Thoracic aorta (tissue), 2 donors: ENCODE data around the gene KLHL15. TPM values are rescaled to one million over a fixed set of nuclear protein-coding genes. Genes with fewer than 3 reads are reported as not detected.

ENCODE experiments used
- ATAC-seq: fragments of 150-250 bp; one replicate; pipeline ENCODE4 v1.8.0; 2017; ENCODE audit warnings: low read depth; ENCODE audit not compliant: insufficient number of reproducible peaks, low FRiP score
- DNase-seq: peaks from one replicate; pipeline ENCODE4 v3.0.0-alpha.2; 2020; ENCODE audit warnings: low spot score
- H3K27ac ChIP-seq, 2 donors: fragments of 200-600 bp; sonication (generic); 1 replicate in 1 of 2; 2 replicates in 1 of 2; pipeline ENCODE4 v1.5.1; 2016; ENCODE audit warnings: mild to moderate bottlenecking in 2 of 2, moderate library complexity in 2 of 2
- H3K27me3 ChIP-seq: fragments of 200-600 bp; sonication (generic); replicated peaks from 2 replicates; pipeline ENCODE4 v1.6.0; 2016; ENCODE audit warnings: mild to moderate bottlenecking; ENCODE audit not compliant: insufficient read depth
- H3K36me3 ChIP-seq: fragments of 200-600 bp; sonication (generic); one replicate; pipeline ENCODE4 v1.5.1; 2016
- H3K4me1 ChIP-seq, 2 donors: fragments of 200-600 bp; sonication (generic); 1 replicate in 1 of 2; 2 replicates in 1 of 2; pipeline versions ENCODE4 v1.5.1 to v1.6.0; 2016; ENCODE audit warnings: low read depth in 2 of 2, mild to moderate bottlenecking in 1 of 2; ENCODE audit not compliant: control insufficient read depth in 1 of 2
- H3K4me3 ChIP-seq: fragments of 200-600 bp; sonication (generic); 2 replicates; pipeline ENCODE4 v1.5.1; 2016; ENCODE audit warnings: mild to moderate bottlenecking
- H3K9me3 ChIP-seq: fragments of 200-600 bp; sonication (generic); 2 replicates; pipeline ENCODE4 v1.5.1; 2016
- total RNA-seq, 2 donors: library from RNA; depleted of rRNA; stranded (reverse); fragments of >200 nt; gene quantifications; one replicate each; pipeline versions ENCODE4 v1.1.0 to v1.2.3, GENCODE V29; 2016
- TF ChIP-seq, protein P1 (sequence below): fragments of 200-600 bp; sonication (generic); IDR thresholded peaks from one replicate; pipeline ENCODE4 v1.5.1; 2019; ENCODE audit warnings: antibody characterized with exemption

KLHL15 gene
- total RNA-seq, 2 donors from 2014 or later: 4.7 to 13.1 TPM

DNA sequence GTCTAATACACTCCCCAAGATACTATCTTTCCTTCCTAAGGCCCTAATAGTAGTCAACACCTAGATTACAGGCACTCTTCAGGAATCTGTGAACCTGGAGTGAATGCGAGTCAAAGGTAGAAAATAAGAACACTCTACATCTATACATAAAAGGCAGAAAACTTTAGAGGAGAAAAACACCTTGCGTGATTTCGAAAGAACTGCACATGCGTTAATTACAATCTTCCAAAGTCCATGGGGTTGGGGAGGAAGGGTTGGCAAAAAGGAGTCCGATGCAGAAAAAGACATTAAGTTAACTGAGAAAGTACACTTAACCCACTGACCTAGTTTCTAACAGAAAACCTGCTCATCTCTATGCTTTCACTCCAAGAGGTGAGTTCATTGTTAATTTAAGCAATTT, 27.3 kb downstream of the KLHL15 start:
- Histone ChIP-seq H3K36me3 (no peaks in the 10 kb centered on the region), H3K4me3 (no peak overlapping the region), H3K27me3 (no peaks in the 10 kb centered on the region), H3K9me3 (no peaks in the 10 kb centered on the region), H3K4me1 (no peaks in the 10 kb centered on the region), H3K27ac (no peak overlapping the region)
- TF ChIP-seq, protein P1, sequence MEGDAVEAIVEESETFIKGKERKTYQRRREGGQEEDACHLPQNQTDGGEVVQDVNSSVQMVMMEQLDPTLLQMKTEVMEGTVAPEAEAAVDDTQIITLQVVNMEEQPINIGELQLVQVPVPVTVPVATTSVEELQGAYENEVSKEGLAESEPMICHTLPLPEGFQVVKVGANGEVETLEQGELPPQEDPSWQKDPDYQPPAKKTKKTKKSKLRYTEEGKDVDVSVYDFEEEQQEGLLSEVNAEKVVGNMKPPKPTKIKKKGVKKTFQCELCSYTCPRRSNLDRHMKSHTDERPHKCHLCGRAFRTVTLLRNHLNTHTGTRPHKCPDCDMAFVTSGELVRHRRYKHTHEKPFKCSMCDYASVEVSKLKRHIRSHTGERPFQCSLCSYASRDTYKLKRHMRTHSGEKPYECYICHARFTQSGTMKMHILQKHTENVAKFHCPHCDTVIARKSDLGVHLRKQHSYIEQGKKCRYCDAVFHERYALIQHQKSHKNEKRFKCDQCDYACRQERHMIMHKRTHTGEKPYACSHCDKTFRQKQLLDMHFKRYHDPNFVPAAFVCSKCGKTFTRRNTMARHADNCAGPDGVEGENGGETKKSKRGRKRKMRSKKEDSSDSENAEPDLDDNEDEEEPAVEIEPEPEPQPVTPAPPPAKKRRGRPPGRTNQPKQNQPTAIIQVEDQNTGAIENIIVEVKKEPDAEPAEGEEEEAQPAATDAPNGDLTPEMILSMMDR: no peak
- ATAC-seq: no peak
- no peak for DNase-seq

DNA sequence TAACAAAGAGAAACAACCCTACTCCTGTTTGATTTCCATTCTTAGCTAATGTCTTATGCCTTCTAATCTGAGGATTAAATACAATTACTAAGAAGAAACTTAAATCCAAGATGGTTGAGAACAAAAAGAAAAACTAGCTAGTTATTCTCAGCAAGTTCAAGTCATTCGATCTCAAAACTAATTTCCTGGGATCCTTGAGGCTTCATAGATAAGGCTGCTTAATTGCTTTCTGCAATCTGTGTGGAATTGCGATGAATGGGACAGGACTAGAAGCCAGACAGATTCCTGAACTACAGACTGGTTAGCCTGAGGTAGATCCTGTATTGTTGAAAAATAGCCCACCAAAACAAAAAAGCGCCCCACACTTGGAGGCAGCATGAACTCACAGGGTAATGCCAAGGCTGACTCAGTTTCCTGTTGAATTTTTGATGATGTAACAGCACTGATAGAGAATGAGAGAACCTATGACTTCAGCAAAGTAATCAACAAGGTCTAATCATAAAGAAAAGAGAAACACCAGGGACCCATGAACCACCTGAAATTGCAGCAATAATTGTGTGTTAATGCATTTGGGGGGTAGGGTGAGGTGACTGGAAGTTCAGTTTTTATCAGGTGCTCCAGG, 33.9 kb downstream of the KLHL15 start:
- TF ChIP-seq, protein P1: no peak
- DNase-seq (no peak), ATAC-seq (no peak)
- no peaks in the 10 kb centered on the region for H3K36me3 ChIP-seq
- no peaks in the 10 kb centered on the region for H3K4me1 ChIP-seq
- H3K4me3 ChIP-seq: no peak overlapping the region
- no peaks in the 10 kb centered on the region for H3K9me3 ChIP-seq
- no peaks in the 10 kb centered on the region for H3K27me3 ChIP-seq
- H3K27ac ChIP-seq: no peak overlapping the region

DNA sequence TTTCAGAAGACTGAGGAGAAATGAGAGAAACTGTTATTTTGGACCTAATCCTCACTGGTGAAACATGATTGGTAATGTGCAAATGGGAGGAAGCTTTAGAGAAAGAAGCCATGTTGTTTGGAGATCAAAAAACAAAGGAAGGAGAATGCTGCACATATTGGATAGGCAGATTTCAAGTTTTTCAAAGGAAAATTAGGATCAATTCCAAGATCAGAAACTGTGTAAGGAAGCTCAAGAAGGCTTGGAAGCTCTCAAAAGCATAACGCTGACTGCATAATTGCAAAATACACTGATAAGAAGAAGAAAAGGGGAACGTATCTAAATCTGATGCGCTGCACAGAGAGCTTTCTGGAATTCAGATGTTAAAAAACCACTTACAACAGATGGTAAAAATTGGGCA, 34.6 kb downstream of the KLHL15 start:
- Histone ChIP-seq H3K27ac (no peak overlapping the region), H3K4me3 (no peak overlapping the region), H3K36me3 (no peaks in the 10 kb centered on the region), H3K9me3 (no peaks in the 10 kb centered on the region), H3K4me1 (no peaks in the 10 kb centered on the region), H3K27me3 (no peaks in the 10 kb centered on the region)
- TF ChIP-seq, protein P1: no peak
- DNase-seq: no peak
- ATAC-seq: no peak

DNA sequence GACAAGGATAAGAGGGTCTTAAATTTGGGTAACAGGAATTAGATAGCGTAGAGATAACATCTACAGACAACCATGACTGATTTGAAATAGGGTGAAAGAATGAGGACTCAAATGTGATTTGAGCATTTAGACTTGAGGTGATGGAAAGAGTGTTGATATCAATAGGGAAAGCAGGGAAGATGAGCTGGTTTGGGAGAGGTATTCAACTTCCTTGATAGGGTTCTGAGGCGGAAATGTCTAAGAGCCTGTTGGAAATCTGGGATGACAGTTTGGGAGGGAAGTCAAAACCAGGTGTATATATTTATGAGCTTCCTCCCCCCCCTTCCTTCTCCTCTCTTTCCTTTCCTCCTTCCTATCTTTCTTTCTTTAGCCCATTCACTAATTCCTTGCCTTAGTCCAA, 36.5 kb downstream of the KLHL15 start:
- no peak for ATAC-seq
- Histone ChIP-seq H3K4me3 (no peak overlapping the region), H3K4me1 (no peaks in the 10 kb centered on the region), H3K36me3 (no peaks in the 10 kb centered on the region), H3K9me3 (no peaks in the 10 kb centered on the region), H3K27me3 (no peaks in the 10 kb centered on the region), H3K27ac (no peak overlapping the region)
- TF ChIP-seq, protein P1: no peak
- DNase-seq: no peak

DNA sequence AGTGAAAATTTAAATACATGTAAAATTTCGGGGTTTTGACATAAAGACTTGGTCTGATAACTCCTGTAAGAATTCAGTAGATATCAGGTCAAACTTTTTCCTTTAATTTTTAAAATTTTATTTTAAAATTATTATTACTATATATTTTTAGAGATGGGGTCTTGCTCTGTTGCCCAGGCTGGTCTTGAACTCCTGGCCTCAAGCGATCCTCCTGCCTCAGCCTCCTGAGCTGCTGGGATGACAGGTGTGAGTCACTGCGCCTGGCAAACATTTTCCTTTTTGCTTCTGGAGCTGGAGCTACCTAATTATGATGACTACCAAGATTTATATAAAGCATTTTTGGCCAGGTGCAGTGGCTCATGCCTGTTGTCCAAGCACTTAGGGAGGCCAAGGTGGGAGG, 37.3 kb downstream of the KLHL15 start:
- ATAC-seq (no peak), DNase-seq (no peak)
- Histone ChIP-seq H3K4me3 (no peak overlapping the region), H3K36me3 (no peaks in the 10 kb centered on the region), H3K9me3 (no peaks in the 10 kb centered on the region), H3K4me1 (no peaks in the 10 kb centered on the region), H3K27ac (no peak overlapping the region), H3K27me3 (no peaks in the 10 kb centered on the region)
- TF ChIP-seq, protein P1: no peak
